ELR (cell line): Measurements from ENCODE around the gene USP47.

ENCODE experiments used
- DNase-seq: peaks from one replicate; pipeline ENCODE4 v3.0.0-alpha.2; 2015; ENCODE audit warnings: low read depth

USP47 gene

GRCh38 chr11:11937433-11937832 is 95.7 kb downstream of the USP47 start:
- DNase-seq, result peak; percentile 13

- DNase-seq, result peak; percentile 73
Measured at GRCh38 chr11:11937957-11938356, 96.2 kb downstream of the USP47 start.

- DNase-seq, result no peak
Measured at GRCh38 chr11:11940551-11940950, 98.8 kb downstream of the USP47 start.

GRCh38 chr11:11942668-11943067 is 100.9 kb downstream of the USP47 start:
- no peak for DNase-seq

- no peak for DNase-seq
Measured at GRCh38 chr11:11944444-11944843, 102.7 kb downstream of the USP47 start.

GRCh38 chr11:11946180-11946579 is 104.4 kb downstream of the USP47 start:
- DNase-seq, result peak; percentile 72

- no peak for DNase-seq
Measured at GRCh38 chr11:11946878-11947277, 105.1 kb downstream of the USP47 start.

- no peak for DNase-seq
Measured at GRCh38 chr11:11947825-11948224, 106.1 kb downstream of the USP47 start.

GRCh38 chr11:11948242-11948947 is 106.6 kb downstream of the USP47 start:
- peak; percentile 28 for DNase-seq

GRCh38 chr11:11949482-11949881 is 107.7 kb downstream of the USP47 start:
- no peak for DNase-seq

GRCh38 chr11:11952036-11952435 is 110.3 kb downstream of the USP47 start:
- DNase-seq, result no peak

GRCh38 chr11:11956006-11956405 is 114.2 kb downstream of the USP47 start:
- DNase-seq, result no peak

- DNase-seq, result no peak
Measured at GRCh38 chr11:11958403-11959231, 116.8 kb downstream of the USP47 start.

- DNase-seq, result no peak
Measured at GRCh38 chr11:11959601-11960000, 117.8 kb downstream of the USP47 start.

- DNase-seq, result no peak
Measured at GRCh38 chr11:11960687-11961086, 118.9 kb downstream of the USP47 start.

- DNase-seq, result no peak
Measured at GRCh38 chr11:11961399-11962028, 119.7 kb downstream of the USP47 start.

GRCh38 chr11:11963067-11963466 is 121.3 kb downstream of the USP47 start:
- DNase-seq, result no peak

- DNase-seq, result no peak
Measured at GRCh38 chr11:11963842-11964773, 122.3 kb downstream of the USP47 start.

- DNase-seq, result no peak
Measured at GRCh38 chr11:11964774-11965150, 123.0 kb downstream of the USP47 start.

- DNase-seq, result no peak
Measured at GRCh38 chr11:11965192-11965591, 123.4 kb downstream of the USP47 start.

GRCh38 chr11:11965656-11966353 is 124.0 kb downstream of the USP47 start:
- DNase-seq, result no peak
